Measurements from ENCODE around the gene ASTN2. TPM values are rescaled to one million over a fixed set of nuclear protein-coding genes. Genes with fewer than 3 reads are reported as not detected.

Gene ASTN2
- 7.6 TPM for polyA plus RNA-seq (2013, experiment 1 of 2)
- polyA plus RNA-seq (2013, experiment 2 of 2): 10.3 TPM

- Histone ChIP-seq H3K36me3 (ENCODE audit: insufficient read depth, low read length) (no peaks in the 10 kb centered on the region), H3K27me3 (ENCODE audit: insufficient read depth, low read length) (peaks cover 75% of the 10 kb centered on the region), H3K9ac (ENCODE audit: low read depth, low read length) (peak within 1 kb of the TSS; percentile 40), H3K27ac (ENCODE audit: low read depth, low read length) (no peak within 1 kb of the TSS), H3K9me3 (ENCODE audit: insufficient read depth, low read depth, low read length) (no peaks in the 10 kb centered on the region), H3K4me1 (ENCODE audit: insufficient read depth, low read length) (peaks cover 21% of the 10 kb centered on the region), H3K4me3 (ENCODE audit: low read length) (peak within 1 kb of the TSS; percentile 63)
- under 1% methylated on average over 47 of the region's 48 CpGs for WGBS
These were observed at the start of gene ASTN2 for GRCh38 chr9:117414906-117415331. TSS of gene ASTN2 (minus strand) at chr9:117415057. CDS start at chr9:117414938, 119 bp downstream.

- no peak overlapping the region for H3K9ac ChIP-seq (ENCODE audit: low read depth, low read length)
- 90% methylated on average over 4 of the region's 4 CpGs for WGBS
- no peaks in the 10 kb centered on the region for H3K36me3 ChIP-seq (ENCODE audit: insufficient read depth, low read length)
- no peak overlapping the region for H3K27ac ChIP-seq (ENCODE audit: low read depth, low read length)
- no peaks in the 10 kb centered on the region for H3K27me3 ChIP-seq (ENCODE audit: insufficient read depth, low read length)
- no peak overlapping the region for H3K4me3 ChIP-seq (ENCODE audit: low read length)
- no peaks in the 10 kb centered on the region for H3K4me1 ChIP-seq (ENCODE audit: insufficient read depth, low read length)
- no peaks in the 10 kb centered on the region for H3K9me3 ChIP-seq (ENCODE audit: insufficient read depth, low read depth, low read length)
These were observed 48.0 kb upstream of the ASTN2 start for GRCh38 chr9:117462861-117463260.

DNA sequence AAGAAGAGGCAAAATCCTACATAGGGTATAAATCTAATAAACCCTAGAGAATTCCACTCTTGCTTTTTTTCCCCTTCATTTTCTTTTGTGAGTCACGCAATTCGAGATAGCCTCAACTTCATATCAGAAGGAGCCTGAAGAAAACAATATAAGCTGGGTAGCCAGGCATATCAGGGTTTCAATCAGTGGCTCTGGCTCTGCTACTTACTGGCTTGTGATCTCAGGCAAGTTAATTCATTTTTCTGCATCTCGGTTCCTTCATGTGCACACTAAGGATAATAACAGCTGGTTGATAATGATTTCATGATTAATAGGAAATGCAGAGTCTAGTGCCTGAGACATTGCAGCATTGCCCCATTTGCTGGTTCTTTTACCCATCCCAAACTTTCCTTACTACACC is 46.5 kb upstream of the ASTN2 start:
- 94% methylated on average over 3 of the region's 3 CpGs for WGBS

DNA sequence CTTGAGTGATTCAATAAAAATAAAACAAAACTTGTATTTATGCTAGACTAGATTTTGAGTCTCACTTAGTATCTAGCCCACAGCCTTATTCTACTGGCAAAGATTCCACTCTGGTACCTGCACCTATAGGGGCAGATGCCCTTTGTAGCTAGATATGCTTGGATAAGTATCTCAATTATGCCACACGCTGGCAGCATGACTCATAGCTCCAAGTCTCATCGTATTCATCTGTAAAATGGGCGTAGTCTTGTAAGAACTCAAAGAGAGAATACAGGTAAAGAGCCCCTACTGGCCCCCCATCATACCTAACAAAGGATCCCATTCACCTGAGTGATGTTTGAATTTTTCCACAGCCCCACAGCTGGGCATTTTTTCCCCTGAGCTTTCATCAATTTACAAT is 45.9 kb upstream of the ASTN2 start:
- Histone ChIP-seq H3K4me3 (ENCODE audit: low read length) (no peak overlapping the region), H3K27ac (ENCODE audit: low read depth, low read length) (no peak overlapping the region), H3K4me1 (ENCODE audit: insufficient read depth, low read length) (no peaks in the 10 kb centered on the region), H3K9me3 (ENCODE audit: insufficient read depth, low read depth, low read length) (no peaks in the 10 kb centered on the region), H3K9ac (ENCODE audit: low read depth, low read length) (no peak overlapping the region), H3K27me3 (ENCODE audit: insufficient read depth, low read length) (no peaks in the 10 kb centered on the region), H3K36me3 (ENCODE audit: insufficient read depth, low read length) (no peaks in the 10 kb centered on the region)
- WGBS: 84% methylated on average over 3 of the region's 3 CpGs

More for the DNA sequence above, 46.5 kb upstream of the ASTN2 start:
- no peaks in the 10 kb centered on the region for H3K27me3 ChIP-seq (ENCODE audit: insufficient read depth, low read length)
- no peak overlapping the region for H3K4me3 ChIP-seq (ENCODE audit: low read length)
- no peak overlapping the region for H3K27ac ChIP-seq (ENCODE audit: low read depth, low read length)
- H3K9ac ChIP-seq (ENCODE audit: low read depth, low read length): no peak overlapping the region
- no peaks in the 10 kb centered on the region for H3K9me3 ChIP-seq (ENCODE audit: insufficient read depth, low read depth, low read length)
- H3K36me3 ChIP-seq (ENCODE audit: insufficient read depth, low read length): no peaks in the 10 kb centered on the region
- no peaks in the 10 kb centered on the region for H3K4me1 ChIP-seq (ENCODE audit: insufficient read depth, low read length)

- Histone ChIP-seq H3K9ac (ENCODE audit: low read depth, low read length) (no peak overlapping the region), H3K9me3 (ENCODE audit: insufficient read depth, low read depth, low read length) (no peaks in the 10 kb centered on the region), H3K4me3 (ENCODE audit: low read length) (no peak overlapping the region), H3K36me3 (ENCODE audit: insufficient read depth, low read length) (no peaks in the 10 kb centered on the region), H3K27me3 (ENCODE audit: insufficient read depth, low read length) (no peaks in the 10 kb centered on the region), H3K4me1 (ENCODE audit: insufficient read depth, low read length) (no peaks in the 10 kb centered on the region), H3K27ac (ENCODE audit: low read depth, low read length) (no peak overlapping the region)
These were observed 45.1 kb upstream of the ASTN2 start for GRCh38 chr9:117459913-117460312.

- no peak overlapping the region for H3K27ac ChIP-seq (ENCODE audit: low read depth, low read length)
- no peak overlapping the region for H3K4me3 ChIP-seq (ENCODE audit: low read length)
- 93% methylated on average over 2 of the region's 3 CpGs for WGBS
- H3K36me3 ChIP-seq (ENCODE audit: insufficient read depth, low read length): no peaks in the 10 kb centered on the region
- no peaks in the 10 kb centered on the region for H3K9me3 ChIP-seq (ENCODE audit: insufficient read depth, low read depth, low read length)
- H3K4me1 ChIP-seq (ENCODE audit: insufficient read depth, low read length): no peaks in the 10 kb centered on the region
- no peaks in the 10 kb centered on the region for H3K27me3 ChIP-seq (ENCODE audit: insufficient read depth, low read length)
- no peak overlapping the region for H3K9ac ChIP-seq (ENCODE audit: low read depth, low read length)
These were observed 43.2 kb upstream of the ASTN2 start for GRCh38 chr9:117458066-117458465.

DNA sequence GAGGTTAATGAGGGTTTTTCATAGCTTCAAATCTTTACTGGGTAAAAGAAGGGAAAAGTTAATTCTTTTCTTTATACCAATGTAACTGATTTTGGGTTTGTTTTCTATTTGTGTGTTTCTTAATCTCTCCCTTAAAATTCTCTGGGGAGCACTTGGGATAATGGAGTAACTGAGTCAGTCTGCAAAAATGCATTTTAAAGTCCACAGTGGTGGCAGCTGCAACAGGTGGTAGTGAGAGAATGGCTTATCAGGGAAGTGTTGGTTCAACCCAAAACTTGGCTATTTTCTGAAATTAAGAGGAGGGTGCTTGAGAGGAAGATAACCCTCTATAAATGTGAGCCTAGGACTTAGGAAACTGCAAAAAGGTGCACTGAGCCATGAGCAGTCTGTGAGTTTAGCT is 39.9 kb upstream of the ASTN2 start:
- no peak overlapping the region for H3K27ac ChIP-seq (ENCODE audit: low read depth, low read length)
- H3K4me3 ChIP-seq (ENCODE audit: low read length): no peak overlapping the region
- no peaks in the 10 kb centered on the region for H3K4me1 ChIP-seq (ENCODE audit: insufficient read depth, low read length)
- H3K27me3 ChIP-seq (ENCODE audit: insufficient read depth, low read length): no peaks in the 10 kb centered on the region
- no peaks in the 10 kb centered on the region for H3K36me3 ChIP-seq (ENCODE audit: insufficient read depth, low read length)
- H3K9me3 ChIP-seq (ENCODE audit: insufficient read depth, low read depth, low read length): no peaks in the 10 kb centered on the region
- no peak overlapping the region for H3K9ac ChIP-seq (ENCODE audit: low read depth, low read length)

DNA sequence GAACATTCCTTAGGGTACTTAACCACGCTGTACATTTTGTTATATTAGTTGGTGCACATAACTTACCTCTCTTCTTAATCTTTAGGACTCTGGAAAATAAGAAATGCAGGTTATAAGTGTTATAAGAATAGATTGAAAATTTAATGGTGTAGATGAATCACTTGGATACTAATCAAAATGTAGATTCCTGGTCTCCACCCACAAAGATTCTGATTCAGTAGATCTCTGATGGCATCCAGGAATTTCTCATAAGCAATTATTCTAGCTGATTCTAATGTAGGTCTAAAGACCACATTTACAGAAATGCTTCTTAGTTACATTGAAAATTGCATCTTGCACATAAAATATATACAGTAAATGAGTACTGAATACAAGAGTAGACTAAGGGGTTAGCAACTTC is 38.9 kb upstream of the ASTN2 start:
- no peaks in the 10 kb centered on the region for H3K9me3 ChIP-seq (ENCODE audit: insufficient read depth, low read depth, low read length)
- no peak overlapping the region for H3K4me3 ChIP-seq (ENCODE audit: low read length)
- no CpG with 5 or more reads among the region's 1 CpG for WGBS
- H3K27me3 ChIP-seq (ENCODE audit: insufficient read depth, low read length): no peaks in the 10 kb centered on the region
- H3K36me3 ChIP-seq (ENCODE audit: insufficient read depth, low read length): no peaks in the 10 kb centered on the region
- H3K9ac ChIP-seq (ENCODE audit: low read depth, low read length): no peak overlapping the region
- no peaks in the 10 kb centered on the region for H3K4me1 ChIP-seq (ENCODE audit: insufficient read depth, low read length)
- no peak overlapping the region for H3K27ac ChIP-seq (ENCODE audit: low read depth, low read length)

DNA sequence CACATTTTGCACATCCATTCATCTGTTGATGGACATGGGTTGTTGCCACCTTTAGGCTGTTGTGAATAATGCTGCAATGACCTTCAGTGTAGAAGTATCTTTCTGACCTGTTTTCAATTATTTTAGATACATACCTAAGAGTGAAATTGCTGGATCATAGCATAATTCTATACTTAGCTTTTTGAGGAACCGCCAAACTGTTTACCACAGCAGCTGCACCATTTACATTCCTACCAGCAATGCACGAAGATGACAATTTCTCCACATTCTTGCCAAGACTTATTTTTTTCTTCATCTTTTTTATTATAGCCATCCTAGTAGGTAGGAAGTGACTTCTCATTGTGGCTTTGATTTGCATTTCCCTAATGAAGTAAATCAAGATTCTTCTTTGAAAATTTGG is 36.5 kb upstream of the ASTN2 start:
- H3K4me1 ChIP-seq (ENCODE audit: insufficient read depth, low read length): no peaks in the 10 kb centered on the region
- H3K9ac ChIP-seq (ENCODE audit: low read depth, low read length): no peak overlapping the region
- H3K27me3 ChIP-seq (ENCODE audit: insufficient read depth, low read length): no peaks in the 10 kb centered on the region
- no peaks in the 10 kb centered on the region for H3K36me3 ChIP-seq (ENCODE audit: insufficient read depth, low read length)
- WGBS: 89% methylated on average over 2 of the region's 2 CpGs
- no peaks in the 10 kb centered on the region for H3K9me3 ChIP-seq (ENCODE audit: insufficient read depth, low read depth, low read length)
- no peak overlapping the region for H3K4me3 ChIP-seq (ENCODE audit: low read length)
- H3K27ac ChIP-seq (ENCODE audit: low read depth, low read length): no peak overlapping the region

DNA sequence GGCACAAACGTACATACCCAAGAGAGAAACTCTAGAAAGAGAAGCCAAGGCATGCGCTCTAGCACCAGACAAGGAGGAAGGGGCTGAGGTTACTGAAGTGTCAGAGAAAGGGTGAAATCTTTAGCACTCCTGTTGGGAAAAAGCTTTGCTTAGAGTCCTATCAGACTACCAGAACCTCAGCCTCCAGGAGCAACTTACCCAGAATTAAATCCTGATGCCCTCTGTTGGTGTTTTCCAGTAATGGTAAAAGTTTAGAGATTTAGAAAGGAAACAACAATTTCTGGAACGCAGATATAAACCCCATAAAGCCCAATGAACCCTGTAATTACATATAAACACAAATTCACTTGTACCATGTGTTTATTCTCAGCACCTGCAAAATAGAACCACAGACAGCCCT is 33.2 kb upstream of the ASTN2 start:
- Histone ChIP-seq H3K9ac (ENCODE audit: low read depth, low read length) (no peak overlapping the region), H3K27me3 (ENCODE audit: insufficient read depth, low read length) (no peaks in the 10 kb centered on the region), H3K4me3 (ENCODE audit: low read length) (no peak overlapping the region), H3K4me1 (ENCODE audit: insufficient read depth, low read length) (no peaks in the 10 kb centered on the region), H3K36me3 (ENCODE audit: insufficient read depth, low read length) (no peaks in the 10 kb centered on the region), H3K9me3 (ENCODE audit: insufficient read depth, low read depth, low read length) (no peaks in the 10 kb centered on the region), H3K27ac (ENCODE audit: low read depth, low read length) (no peak overlapping the region)
- WGBS: 89% methylated on average over 3 of the region's 3 CpGs

- no peaks in the 10 kb centered on the region for H3K9me3 ChIP-seq (ENCODE audit: insufficient read depth, low read depth, low read length)
- no peak overlapping the region for H3K4me3 ChIP-seq (ENCODE audit: low read length)
- WGBS: 89% methylated on average over 5 of the region's 5 CpGs
- no peaks in the 10 kb centered on the region for H3K36me3 ChIP-seq (ENCODE audit: insufficient read depth, low read length)
- no peak overlapping the region for H3K27ac ChIP-seq (ENCODE audit: low read depth, low read length)
- no peaks in the 10 kb centered on the region for H3K4me1 ChIP-seq (ENCODE audit: insufficient read depth, low read length)
- H3K9ac ChIP-seq (ENCODE audit: low read depth, low read length): no peak overlapping the region
- H3K27me3 ChIP-seq (ENCODE audit: insufficient read depth, low read length): no peaks in the 10 kb centered on the region
These were observed 30.8 kb upstream of the ASTN2 start for GRCh38 chr9:117445631-117446030.

DNA sequence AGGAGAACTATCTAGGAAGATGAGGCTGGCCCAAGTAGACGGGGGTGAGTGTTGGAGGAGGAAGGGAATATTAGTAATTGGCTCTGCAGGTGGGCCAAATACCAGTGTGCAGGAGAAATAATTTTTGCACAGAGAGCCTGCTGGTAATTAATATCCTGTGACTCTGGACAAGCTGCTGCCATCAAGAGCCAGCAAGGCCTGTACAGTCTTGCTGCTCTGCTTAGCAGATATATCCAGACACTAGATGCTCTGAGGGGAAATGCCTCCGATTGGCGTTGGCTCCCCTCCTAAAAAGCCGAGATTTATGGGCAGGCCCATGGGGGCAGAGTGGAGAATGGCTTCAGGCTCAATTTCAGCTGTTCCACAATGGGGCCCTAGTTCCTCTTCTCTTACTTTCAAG is 29.6 kb upstream of the ASTN2 start:
- Histone ChIP-seq H3K9me3 (ENCODE audit: insufficient read depth, low read depth, low read length) (no peaks in the 10 kb centered on the region), H3K9ac (ENCODE audit: low read depth, low read length) (no peak overlapping the region), H3K27me3 (ENCODE audit: insufficient read depth, low read length) (no peaks in the 10 kb centered on the region), H3K27ac (ENCODE audit: low read depth, low read length) (no peak overlapping the region), H3K4me3 (ENCODE audit: low read length) (no peak overlapping the region), H3K4me1 (ENCODE audit: insufficient read depth, low read length) (no peaks in the 10 kb centered on the region), H3K36me3 (ENCODE audit: insufficient read depth, low read length) (no peaks in the 10 kb centered on the region)
- WGBS: 75% methylated on average over 4 of the region's 4 CpGs

Data from HUES64 (cell line).